IgD-negative memory B cell (primary cell): ENCODE measurements around the gene STOML3. TPM values are rescaled to one million over a fixed set of nuclear protein-coding genes. Genes with fewer than 3 reads are reported as not detected.

Experiments used
- H3K27ac Mint-ChIP-seq, 3 donors: one replicate each; pipeline ENCODE4 v1.8.0; 2020 to 2022; ENCODE audit warnings: mild to moderate bottlenecking in 3 of 3, mixed read lengths in 3 of 3, moderate library complexity in 1 of 3
- H3K27me3 Mint-ChIP-seq: one replicate; pipeline ENCODE4 v1.8.0; 2021; ENCODE audit warnings: mixed read lengths
- H3K36me3 Mint-ChIP-seq: one replicate; pipeline ENCODE4 v1.8.0; 2020; ENCODE audit warnings: mild to moderate bottlenecking, mixed read lengths
- H3K4me1 Mint-ChIP-seq, 3 donors: one replicate each; pipeline ENCODE4 v1.8.0; 2020 to 2022; ENCODE audit warnings: mixed read lengths in 3 of 3, mild to moderate bottlenecking in 1 of 3
- H3K4me3 Mint-ChIP-seq, 4 donors: one replicate each; pipeline ENCODE4 v1.8.0; 2020 to 2022; ENCODE audit warnings: mild to moderate bottlenecking in 4 of 4, mixed read lengths in 4 of 4, moderate library complexity in 3 of 4
- H3K9me3 Mint-ChIP-seq, 3 donors: one replicate each; pipeline ENCODE4 v1.8.0; 2020 to 2021; ENCODE audit warnings: mixed read lengths in 3 of 3, mild to moderate bottlenecking in 1 of 3
- polyA plus RNA-seq: library from polyadenylated mRNA; unstranded; fragments of 300-500 nt; fragmentation: Illumina TruSeq; gene quantifications from one replicate; pipeline ENCODE4 v1.2.3, GENCODE V29; 2021

STOML3 gene
- polyA plus RNA-seq, 1 donor from 2014 or later: not detected

DNA sequence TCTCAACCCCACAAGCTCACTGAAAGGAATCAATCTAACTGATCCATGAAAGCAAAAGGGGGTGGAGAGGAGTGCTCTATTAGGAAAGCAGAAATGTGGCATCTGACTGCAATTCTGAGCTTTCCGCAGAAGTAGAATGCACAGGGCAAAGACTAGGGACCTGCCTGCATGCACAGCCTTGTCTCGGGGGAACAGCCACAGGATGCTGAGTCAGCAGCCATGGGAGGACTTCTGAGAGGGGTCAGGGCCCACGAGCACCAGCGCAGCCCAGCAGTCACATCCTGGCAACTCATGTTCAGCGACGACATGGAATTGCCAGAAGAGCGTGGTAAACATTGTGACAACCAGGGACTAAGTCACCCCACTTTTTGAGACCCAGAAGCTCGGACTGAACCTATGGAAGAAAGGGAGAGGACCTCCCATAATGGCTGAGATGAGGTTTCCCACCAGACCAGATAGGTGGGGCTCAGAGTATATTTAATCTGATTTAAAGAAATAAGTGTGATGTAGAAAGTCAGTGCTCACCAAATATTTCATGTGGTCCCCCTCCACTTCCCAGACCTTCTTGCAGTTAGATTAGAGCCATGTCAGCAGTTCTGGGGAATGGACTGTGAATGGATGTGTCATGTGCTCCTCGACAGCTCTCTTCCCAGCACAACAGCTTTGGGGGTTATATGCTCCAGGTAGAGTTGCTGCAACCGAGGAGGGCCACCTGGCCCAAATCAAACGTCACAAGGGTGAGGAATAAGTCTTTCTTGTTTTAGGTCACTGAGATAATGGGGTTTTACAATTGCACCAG, 32.6 kb downstream of the STOML3 start:
- Mint-ChIP-seq H3K9me3 (peaks cover 3 to 9% (median 9%) of the 10 kb centered on the region in 3 donors), H3K4me1 (no peaks in the 10 kb centered on the region), H3K36me3 (no peaks in the 10 kb centered on the region), H3K27me3 (peaks cover 6% of the 10 kb centered on the region), H3K4me3 (no peak overlapping the region), H3K27ac (peak overlapping the region in 1 of 3 donors; percentile 36)

DNA sequence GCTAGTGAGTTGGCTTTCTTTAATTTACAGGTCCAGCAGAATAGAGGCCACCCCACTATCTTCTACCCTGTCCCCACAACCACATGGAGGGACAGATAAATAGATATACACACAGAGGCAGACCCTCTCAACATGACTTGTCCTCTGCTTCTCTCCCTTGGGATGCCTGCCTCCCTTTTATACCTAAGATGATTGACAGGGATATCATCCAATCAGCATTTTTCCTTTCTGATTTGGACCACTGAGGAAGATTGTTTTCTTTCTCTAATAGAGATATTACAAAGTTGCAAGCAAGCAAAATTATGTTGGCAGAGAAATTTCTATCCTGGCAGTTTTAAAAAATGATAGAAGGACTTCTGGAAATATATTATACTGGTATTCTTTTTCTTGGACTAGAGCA, 35.8 kb downstream of the STOML3 start:
- H3K9me3 Mint-ChIP-seq: peaks cover 0 to 6% (median 3%) of the 10 kb centered on the region in 3 donors
- H3K27me3 Mint-ChIP-seq: peaks cover 3% of the 10 kb centered on the region
- H3K4me3 Mint-ChIP-seq: no peak overlapping the region
- no peaks in the 10 kb centered on the region for H3K36me3 Mint-ChIP-seq
- H3K4me1 Mint-ChIP-seq: no peaks in the 10 kb centered on the region
- H3K27ac Mint-ChIP-seq: no peak overlapping the region

DNA sequence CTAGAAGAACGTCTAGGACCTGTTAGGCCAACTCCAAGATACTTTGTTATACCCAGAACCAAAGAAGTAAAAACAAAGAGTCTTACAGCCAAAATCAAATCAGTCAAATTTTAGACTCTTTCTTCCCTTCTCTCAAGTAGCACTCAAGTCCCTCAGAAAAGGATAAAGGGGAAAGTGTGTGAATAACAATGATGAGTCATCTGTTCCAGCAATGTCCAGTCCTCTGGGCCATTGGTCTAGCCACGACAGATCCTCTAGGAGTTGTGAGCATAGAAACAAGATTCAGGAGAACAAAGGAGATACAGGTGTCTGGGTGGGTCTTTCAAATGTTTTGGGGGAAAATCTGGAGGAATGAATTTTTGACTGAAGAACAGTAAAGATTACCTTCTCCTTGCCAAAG, 36.3 kb downstream of the STOML3 start:
- peaks cover 3% of the 10 kb centered on the region for H3K27me3 Mint-ChIP-seq
- H3K4me3 Mint-ChIP-seq: no peak overlapping the region
- no peaks in the 10 kb centered on the region for H3K4me1 Mint-ChIP-seq
- H3K9me3 Mint-ChIP-seq: peaks cover 0 to 6% (median 0%) of the 10 kb centered on the region in 3 donors
- H3K27ac Mint-ChIP-seq: no peak overlapping the region
- no peaks in the 10 kb centered on the region for H3K36me3 Mint-ChIP-seq

GRCh38 chr13:38952827-38953226, 37.8 kb downstream of the STOML3 start:
- H3K27me3 Mint-ChIP-seq: peaks cover 1% of the 10 kb centered on the region
- no peak overlapping the region for H3K4me3 Mint-ChIP-seq
- H3K9me3 Mint-ChIP-seq: no peaks in the 10 kb centered on the region
- H3K36me3 Mint-ChIP-seq: no peaks in the 10 kb centered on the region
- no peak overlapping the region for H3K27ac Mint-ChIP-seq
- H3K4me1 Mint-ChIP-seq: no peaks in the 10 kb centered on the region

GRCh38 chr13:38951525-38952313, 38.9 kb downstream of the STOML3 start:
- H3K4me3 Mint-ChIP-seq: no peak overlapping the region
- H3K4me1 Mint-ChIP-seq: no peaks in the 10 kb centered on the region
- H3K36me3 Mint-ChIP-seq: no peaks in the 10 kb centered on the region
- H3K27me3 Mint-ChIP-seq: no peaks in the 10 kb centered on the region
- no peak overlapping the region for H3K27ac Mint-ChIP-seq
- no peaks in the 10 kb centered on the region for H3K9me3 Mint-ChIP-seq

DNA sequence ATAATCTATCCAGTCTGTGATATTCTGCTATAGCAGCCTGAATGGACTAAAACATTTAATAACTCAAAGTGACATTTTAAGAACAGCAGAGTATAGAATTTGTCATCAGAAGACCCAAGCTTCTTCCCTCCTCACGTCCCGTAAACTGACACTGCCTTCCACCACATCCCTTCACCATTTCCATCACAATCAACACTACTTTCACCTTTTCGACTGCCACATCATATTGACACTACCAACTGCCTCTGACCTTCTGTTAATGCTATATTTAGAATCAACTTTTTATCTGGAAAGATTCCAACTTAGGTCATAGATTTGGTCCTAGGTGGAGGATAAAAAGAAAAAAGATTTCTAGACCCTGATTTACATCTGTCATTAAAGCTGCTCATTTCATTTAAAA, 39.6 kb downstream of the STOML3 start:
- Mint-ChIP-seq H3K36me3 (no peaks in the 10 kb centered on the region), H3K27ac (no peak overlapping the region), H3K4me3 (no peak overlapping the region), H3K4me1 (no peaks in the 10 kb centered on the region), H3K27me3 (no peaks in the 10 kb centered on the region), H3K9me3 (no peaks in the 10 kb centered on the region)

DNA sequence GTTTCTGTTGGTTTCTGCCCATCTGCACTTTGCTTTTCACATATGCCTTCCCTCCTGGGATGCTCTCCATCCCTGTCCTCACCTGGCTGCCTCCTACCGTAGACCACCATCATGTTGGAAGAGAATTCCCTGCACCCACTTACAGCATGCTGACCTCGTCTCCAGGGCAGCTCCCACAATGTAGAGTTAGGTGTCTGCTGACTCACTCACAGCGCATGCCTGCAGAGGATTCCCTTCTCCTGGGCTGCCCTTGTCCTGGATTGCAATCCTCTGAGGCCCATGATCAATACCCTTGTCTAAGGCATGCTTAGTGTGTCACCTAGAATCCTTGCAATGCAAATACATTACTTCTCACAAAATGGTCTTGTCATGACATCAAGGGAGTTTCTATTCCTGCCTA, 43.6 kb downstream of the STOML3 start:
- Mint-ChIP-seq H3K27ac (no peak overlapping the region), H3K27me3 (no peaks in the 10 kb centered on the region), H3K9me3 (no peaks in the 10 kb centered on the region), H3K4me1 (no peaks in the 10 kb centered on the region), H3K4me3 (no peak overlapping the region), H3K36me3 (no peaks in the 10 kb centered on the region)

GRCh38 chr13:38944219-38944618, 46.4 kb downstream of the STOML3 start:
- no peaks in the 10 kb centered on the region for H3K9me3 Mint-ChIP-seq
- no peaks in the 10 kb centered on the region for H3K36me3 Mint-ChIP-seq
- no peaks in the 10 kb centered on the region for H3K4me1 Mint-ChIP-seq
- no peaks in the 10 kb centered on the region for H3K27me3 Mint-ChIP-seq
- H3K27ac Mint-ChIP-seq: no peak overlapping the region
- no peak overlapping the region for H3K4me3 Mint-ChIP-seq

- Mint-ChIP-seq H3K27me3 (no peaks in the 10 kb centered on the region), H3K4me1 (no peaks in the 10 kb centered on the region), H3K27ac (no peak overlapping the region), H3K9me3 (no peaks in the 10 kb centered on the region), H3K36me3 (no peaks in the 10 kb centered on the region), H3K4me3 (no peak overlapping the region)
Measured at GRCh38 chr13:38943231-38943630, 47.4 kb downstream of the STOML3 start.

- no peaks in the 10 kb centered on the region for H3K4me1 Mint-ChIP-seq
- H3K27ac Mint-ChIP-seq: no peak overlapping the region
- no peaks in the 10 kb centered on the region for H3K9me3 Mint-ChIP-seq
- no peaks in the 10 kb centered on the region for H3K36me3 Mint-ChIP-seq
- no peaks in the 10 kb centered on the region for H3K27me3 Mint-ChIP-seq
- no peak overlapping the region for H3K4me3 Mint-ChIP-seq
Measured at GRCh38 chr13:38941353-38941945, 49.2 kb downstream of the STOML3 start.

DNA sequence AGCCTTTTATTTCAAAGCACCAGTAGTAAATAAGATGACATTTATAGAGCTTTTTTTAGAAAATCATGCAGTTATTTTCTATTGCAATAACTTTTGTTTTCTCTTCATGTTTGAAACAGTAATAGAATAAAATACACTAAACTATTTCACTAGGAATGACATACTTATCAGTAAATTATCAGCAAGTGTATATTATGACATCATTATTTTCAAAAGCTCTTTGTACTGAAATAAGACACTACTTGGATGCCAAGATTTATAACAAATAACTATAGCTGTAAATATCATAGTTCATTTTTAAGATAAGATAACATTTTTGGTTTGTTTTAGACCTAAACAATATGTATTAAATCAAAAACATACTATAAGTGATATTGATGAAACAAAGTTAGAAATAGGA, 56.8 kb downstream of the STOML3 start:
- H3K4me3 Mint-ChIP-seq: no peak overlapping the region
- no peaks in the 10 kb centered on the region for H3K27me3 Mint-ChIP-seq
- H3K4me1 Mint-ChIP-seq: no peaks in the 10 kb centered on the region
- H3K27ac Mint-ChIP-seq: no peak overlapping the region
- no peaks in the 10 kb centered on the region for H3K36me3 Mint-ChIP-seq
- peaks cover 0 to 2% (median 0%) of the 10 kb centered on the region in 3 donors for H3K9me3 Mint-ChIP-seq

DNA sequence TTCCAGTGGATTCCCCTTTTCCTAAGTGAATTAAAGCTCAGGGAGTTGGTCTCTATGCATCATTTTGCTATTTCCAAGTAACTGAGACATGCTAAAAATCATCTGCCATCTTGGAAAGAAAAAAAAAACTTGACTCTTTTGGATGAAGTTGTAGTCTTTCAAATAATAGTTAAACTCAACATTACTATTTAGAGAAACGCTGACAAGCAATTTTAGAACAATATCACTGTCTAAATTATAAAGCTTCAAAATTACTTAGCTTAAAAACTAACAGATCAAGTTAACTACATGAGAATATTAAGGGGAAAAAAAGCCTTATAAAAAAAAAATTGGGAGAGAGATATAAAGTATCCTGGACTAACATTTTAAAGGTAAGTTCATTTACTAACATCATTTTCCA, 68.5 kb downstream of the STOML3 start:
- Mint-ChIP-seq H3K9me3 (peaks cover 0 to 4% (median 0%) of the 10 kb centered on the region in 3 donors), H3K4me1 (no peaks in the 10 kb centered on the region), H3K27me3 (peaks cover 1% of the 10 kb centered on the region), H3K36me3 (no peaks in the 10 kb centered on the region), H3K4me3 (no peak overlapping the region), H3K27ac (no peak overlapping the region)

DNA sequence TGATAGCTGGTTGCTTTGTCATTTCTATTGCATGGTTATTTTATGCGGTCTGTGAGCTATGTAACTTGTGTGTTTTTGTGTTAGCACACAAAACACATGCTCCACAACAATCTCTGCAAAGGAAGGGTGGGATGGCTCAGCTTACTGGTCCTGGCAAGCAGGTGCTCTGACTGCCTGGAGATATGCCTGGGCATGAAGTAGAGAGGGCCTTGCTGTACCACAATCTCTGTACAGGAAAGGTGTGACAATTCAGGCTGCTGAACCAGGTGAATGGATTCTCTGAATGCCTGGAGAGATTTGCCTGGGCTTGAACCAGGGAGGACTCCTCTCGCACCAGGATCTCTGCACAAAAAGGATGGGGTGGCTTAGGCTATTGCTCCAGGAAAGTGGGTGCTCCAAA, 69.5 kb downstream of the STOML3 start:
- Mint-ChIP-seq H3K36me3 (no peaks in the 10 kb centered on the region), H3K27me3 (peaks cover 1% of the 10 kb centered on the region), H3K27ac (no peak overlapping the region), H3K4me3 (no peak overlapping the region), H3K4me1 (no peaks in the 10 kb centered on the region), H3K9me3 (peaks cover 0 to 4% (median 0%) of the 10 kb centered on the region in 3 donors)
